Caco-2 (cell line): ENCODE measurements around the gene EXT2. TPM values are rescaled to one million over a fixed set of nuclear protein-coding genes. Genes with fewer than 3 reads are reported as not detected.

Source experiments
- BruUV-seq: library from RNA; stranded (reverse); fragments of 400-500 nt; replicated peaks from 2 replicates; lab custom pipeline; 2021; lab: Mats Ljungman, UMichigan
- CTCF ChIA-PET: fragments of 300-600 bp; sonication (Branson Sonifier 250); formaldehyde crosslinking; loops from one replicate; lab custom pipeline; 2022; ENCODE audit warnings: antibody characterized with exemption; lab: Charles Lee
- POLR2A ChIA-PET: fragments of 300-600 bp; sonication (Branson Sonifier 250); formaldehyde crosslinking; loops from one replicate; lab custom pipeline; 2022; ENCODE audit warnings: antibody characterized with exemption; lab: Charles Lee
- DNase-seq, 2 experiments: peaks; one replicate each; pipeline versions ENCODE4 v3.0.0 to v3.0.0-alpha.2; 2020 to 2022
- H3K27me3 ChIP-seq: replicated peaks from 2 replicates; pipeline ENCODE4 v1.6.0; 2011; ENCODE audit warnings: low read length; ENCODE audit not compliant: control insufficient read depth, insufficient read depth
- H3K36me3 ChIP-seq: 2 replicates; pipeline ENCODE4 v1.5.1; 2011; ENCODE audit warnings: low read length; ENCODE audit not compliant: control insufficient read depth, insufficient read depth
- H3K4me1 ChIP-seq: fragments of 250-450 bp; sonication (Bioruptor Pico); 2 replicates; pipeline ENCODE4 v1.5.1; 2020; ENCODE audit warnings: mild to moderate bottlenecking
- H3K4me3 ChIP-seq: 2 replicates; pipeline ENCODE4 v1.5.1; 2011; ENCODE audit warnings: low read depth, mild to moderate bottlenecking, control low read depth, low read length
- H3K9me3 ChIP-seq: fragments of 250-450 bp; sonication (Bioruptor Pico); 2 replicates; pipeline ENCODE4 v1.5.1; 2020; ENCODE audit warnings: mild to moderate bottlenecking, moderate library complexity
- H3K27ac Mint-ChIP-seq: one replicate; pipeline ENCODE4 v1.8.0; 2022; ENCODE audit warnings: mixed read lengths; ENCODE audit not compliant: unreplicated experiment
- H3K27me3 Mint-ChIP-seq: one replicate; pipeline ENCODE4 v1.8.0; 2022; ENCODE audit warnings: mixed read lengths; ENCODE audit not compliant: insufficient read depth, unreplicated experiment
- H3K36me3 Mint-ChIP-seq: one replicate; pipeline ENCODE4 v1.8.0; 2022; ENCODE audit warnings: mild to moderate bottlenecking, mixed read lengths; ENCODE audit not compliant: insufficient read depth, unreplicated experiment
- H3K4me1 Mint-ChIP-seq: one replicate; pipeline ENCODE4 v1.8.0; 2022; ENCODE audit warnings: low read depth, mixed read lengths; ENCODE audit not compliant: unreplicated experiment
- H3K4me3 Mint-ChIP-seq: one replicate; pipeline ENCODE4 v1.8.0; 2022; ENCODE audit warnings: mild to moderate bottlenecking, moderate library complexity, mixed read lengths; ENCODE audit not compliant: unreplicated experiment
- H3K9me3 Mint-ChIP-seq: one replicate; pipeline ENCODE4 v1.8.0; 2022; ENCODE audit warnings: mixed read lengths; ENCODE audit not compliant: unreplicated experiment
- intact Hi-C: fragments of 100-400 bp; cut with micrococcal nuclease; formaldehyde crosslinking; loops from one replicate; pipeline ENCODE4 v1.10.0; 2022; ENCODE audit not compliant: unreplicated experiment
- total RNA-seq: library from RNA; stranded (reverse); gene quantifications from 2 replicates; pipeline ENCODE4 v1.2.3, GENCODE V29; 2022
- TF ChIP-seq, protein P1 (sequence below), 2 experiments: fragments of 200-600 bp in 1 of 2; IDR thresholded peaks; 1 replicate in 1 of 2; 2 replicates in 1 of 2; pipeline versions ENCODE4 v1.5.1 to v1.8.0; 2011 to 2022; ENCODE audit warnings: antibody characterized with exemption in 1 of 2, control low read depth in 1 of 2, inconsistent platforms in 1 of 2, low read depth in 1 of 2, low read length in 1 of 2, mild to moderate bottlenecking in 1 of 2, moderate library complexity in 1 of 2; ENCODE audit not compliant: insufficient read depth in 1 of 2, severe bottlenecking in 1 of 2, unreplicated experiment in 1 of 2

EXT2 gene
- total RNA-seq, 1 experiment from 2014 or later, result 83.3 TPM

DNA sequence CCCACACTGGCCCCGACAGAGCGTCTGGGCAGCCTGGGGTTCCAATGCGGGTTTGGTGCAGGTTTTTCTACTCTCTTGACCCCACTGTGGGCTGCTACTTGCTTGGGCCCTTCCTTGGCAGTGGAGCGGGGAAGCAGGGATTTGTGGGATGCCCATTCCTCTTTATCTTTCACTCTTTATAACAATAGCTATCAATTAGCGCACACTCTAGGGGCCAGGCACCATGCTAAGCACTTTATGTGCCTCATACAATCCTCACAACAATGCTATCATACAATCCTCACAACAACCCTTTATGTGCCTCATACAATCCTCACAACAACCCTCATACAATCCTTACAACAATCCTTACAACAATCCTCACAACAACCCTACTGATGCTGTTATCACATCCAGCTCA lies 16.7 kb upstream of the EXT2 start:
- no TSS peak for BruUV-seq
- TF ChIP-seq, protein P1, sequence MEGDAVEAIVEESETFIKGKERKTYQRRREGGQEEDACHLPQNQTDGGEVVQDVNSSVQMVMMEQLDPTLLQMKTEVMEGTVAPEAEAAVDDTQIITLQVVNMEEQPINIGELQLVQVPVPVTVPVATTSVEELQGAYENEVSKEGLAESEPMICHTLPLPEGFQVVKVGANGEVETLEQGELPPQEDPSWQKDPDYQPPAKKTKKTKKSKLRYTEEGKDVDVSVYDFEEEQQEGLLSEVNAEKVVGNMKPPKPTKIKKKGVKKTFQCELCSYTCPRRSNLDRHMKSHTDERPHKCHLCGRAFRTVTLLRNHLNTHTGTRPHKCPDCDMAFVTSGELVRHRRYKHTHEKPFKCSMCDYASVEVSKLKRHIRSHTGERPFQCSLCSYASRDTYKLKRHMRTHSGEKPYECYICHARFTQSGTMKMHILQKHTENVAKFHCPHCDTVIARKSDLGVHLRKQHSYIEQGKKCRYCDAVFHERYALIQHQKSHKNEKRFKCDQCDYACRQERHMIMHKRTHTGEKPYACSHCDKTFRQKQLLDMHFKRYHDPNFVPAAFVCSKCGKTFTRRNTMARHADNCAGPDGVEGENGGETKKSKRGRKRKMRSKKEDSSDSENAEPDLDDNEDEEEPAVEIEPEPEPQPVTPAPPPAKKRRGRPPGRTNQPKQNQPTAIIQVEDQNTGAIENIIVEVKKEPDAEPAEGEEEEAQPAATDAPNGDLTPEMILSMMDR (IDR thresholded peaks at IDR 0.05; ENCODE audit: insufficient read depth in 1 of 2, low read depth in 1 of 2, low read length in 1 of 2, severe bottlenecking in 1 of 2, unreplicated experiment in 1 of 2), result no peak
- H3K36me3 Mint-ChIP-seq, result peaks cover 5% of the 10 kb centered on the region
- Histone ChIP-seq H3K27me3 (no peaks in the 10 kb centered on the region), H3K9me3 (no peaks in the 10 kb centered on the region), H3K4me3 (no peak overlapping the region), H3K36me3 (peaks cover 3% of the 10 kb centered on the region), H3K4me1 (no peaks in the 10 kb centered on the region)
- H3K9me3 Mint-ChIP-seq, result no peaks in the 10 kb centered on the region
- no peaks in the 10 kb centered on the region for H3K27me3 Mint-ChIP-seq
- ChIA-PET POLR2A (no interaction called here), CTCF (no interaction called here)
- intact Hi-C loops, result no loop called here
- H3K4me3 Mint-ChIP-seq, result no peak overlapping the region
- DNase-seq, result no peak
- H3K4me1 Mint-ChIP-seq, result no peaks in the 10 kb centered on the region
- no peak overlapping the region for H3K27ac Mint-ChIP-seq

DNA sequence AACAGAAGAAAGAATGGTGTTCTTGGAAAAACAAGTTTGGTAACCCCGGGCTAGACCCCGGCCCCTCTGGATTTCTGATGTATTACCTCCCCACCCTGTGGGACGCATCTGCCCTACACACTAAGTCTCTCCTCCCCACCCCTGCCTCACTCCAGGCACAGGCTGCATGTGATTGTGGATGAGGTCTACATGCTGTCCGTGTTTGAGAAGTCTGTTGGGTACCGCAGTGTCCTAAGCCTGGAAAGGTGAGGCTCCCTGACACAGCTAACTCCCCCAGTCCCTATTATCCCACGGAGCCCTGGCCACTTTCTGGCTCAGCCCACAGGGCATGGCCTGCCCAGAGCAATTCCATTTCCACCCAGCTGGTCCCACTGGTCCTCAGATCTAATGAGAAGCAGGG lies 16.1 kb upstream of the EXT2 start:
- ChIA-PET CTCF (no interaction called here), POLR2A (no interaction called here)
- Histone ChIP-seq H3K36me3 (peaks cover 3% of the 10 kb centered on the region), H3K9me3 (no peaks in the 10 kb centered on the region), H3K27me3 (no peaks in the 10 kb centered on the region), H3K4me1 (no peaks in the 10 kb centered on the region), H3K4me3 (no peak overlapping the region)
- Mint-ChIP-seq H3K27me3 (no peaks in the 10 kb centered on the region), H3K9me3 (no peaks in the 10 kb centered on the region), H3K4me3 (no peak overlapping the region), H3K36me3 (peaks cover 11% of the 10 kb centered on the region), H3K27ac (no peak overlapping the region), H3K4me1 (no peaks in the 10 kb centered on the region)
- BruUV-seq, result no TSS peak
- intact Hi-C loops, result no loop called here
- TF ChIP-seq, protein P1 (IDR thresholded peaks at IDR 0.05; ENCODE audit: insufficient read depth in 1 of 2, low read depth in 1 of 2, low read length in 1 of 2, severe bottlenecking in 1 of 2, unreplicated experiment in 1 of 2), result no peak
- no peak for DNase-seq

DNA sequence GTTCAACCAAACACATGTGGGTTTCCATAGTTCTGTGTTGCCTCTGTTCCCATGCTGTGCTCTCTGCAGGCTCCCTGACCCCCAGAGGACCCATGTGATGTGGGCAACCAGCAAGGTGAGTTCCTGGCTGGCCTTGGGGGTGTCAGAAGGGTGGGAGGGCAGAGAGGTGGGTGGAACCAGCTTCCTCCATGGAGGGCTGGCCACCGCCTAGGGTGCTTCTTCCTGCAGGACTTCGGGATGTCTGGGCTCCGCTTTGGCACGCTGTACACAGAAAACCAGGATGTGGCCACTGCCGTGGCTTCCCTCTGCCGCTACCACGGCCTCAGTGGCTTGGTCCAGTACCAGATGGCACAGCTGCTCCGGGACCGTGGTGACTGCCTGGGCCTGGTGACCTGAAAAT lies 14.5 kb upstream of the EXT2 start:
- CTCF ChIA-PET, result no interaction called here
- no TSS peak for BruUV-seq
- intact Hi-C loops, result no loop called here

More for the DNA sequence above, 14.5 kb upstream of the EXT2 start:
- no peak overlapping the region for H3K27ac Mint-ChIP-seq
- Histone ChIP-seq H3K4me1 (no peaks in the 10 kb centered on the region), H3K27me3 (no peaks in the 10 kb centered on the region), H3K9me3 (peaks cover 4% of the 10 kb centered on the region), H3K36me3 (no peaks in the 10 kb centered on the region; the same call in 1 of the 2 replicates), H3K4me3 (no peak overlapping the region)
- TF ChIP-seq, protein P1 (IDR thresholded peaks at IDR 0.05; ENCODE audit: insufficient read depth in 1 of 2, low read depth in 1 of 2, low read length in 1 of 2, severe bottlenecking in 1 of 2, unreplicated experiment in 1 of 2), result no peak
- H3K36me3 Mint-ChIP-seq, result peaks cover 7% of the 10 kb centered on the region
- peaks cover 9% of the 10 kb centered on the region for H3K9me3 Mint-ChIP-seq
- H3K27me3 Mint-ChIP-seq, result no peaks in the 10 kb centered on the region
- no peaks in the 10 kb centered on the region for H3K4me1 Mint-ChIP-seq
- H3K4me3 Mint-ChIP-seq, result no peak overlapping the region
- DNase-seq, result no peak
- POLR2A ChIA-PET, result no interaction called here
